HEK293 (cell line): ENCODE data around the gene AQP11.

ENCODE experiments used
- CTCF ChIA-PET: fragments of 350-600 bp; formaldehyde crosslinking; extraction: SDS; loops from one replicate; lab custom pipeline; 2021; ENCODE audit warnings: antibody characterized with exemption; lab: Yijun Ruan, JAX
- POLR2A ChIA-PET: fragments of 300-600 bp; formaldehyde crosslinking; extraction: SDS; loops from one replicate; lab custom pipeline; 2020; ENCODE audit warnings: antibody characterized with exemption, inconsistent platforms; lab: Yijun Ruan, JAX
- H3K27ac ChIP-seq: fragments of 200-500 bp; sonication (Bioruptor generic); 2 replicates; pipeline ENCODE4 v1.5.1; 2014; ENCODE audit warnings: low read depth, low read length, control low read depth, inconsistent platforms; ENCODE audit errors: extremely low read depth
- H3K36me3 ChIP-seq, 2 experiments: fragments of 200-500 bp in 1 of 2; sonication (Bioruptor generic) in 1 of 2; 1 replicate in 1 of 2; 2 replicates in 1 of 2; pipeline ENCODE4 v1.5.1; 2014 to 2017; ENCODE audit warnings: inconsistent platforms in 2 of 2, low read length in 2 of 2; ENCODE audit not compliant: control insufficient read depth in 2 of 2, insufficient read depth in 1 of 2
- H3K4me1 ChIP-seq: fragments of 200-500 bp; sonication (Bioruptor generic); 2 replicates; pipeline ENCODE4 v1.5.1; 2014; ENCODE audit warnings: mild to moderate bottlenecking, low read length, inconsistent platforms; ENCODE audit not compliant: control insufficient read depth, insufficient read depth
- H3K4me3 ChIP-seq: 2 replicates; pipeline ENCODE4 v1.5.1; 2011; ENCODE audit warnings: low read depth, mild to moderate bottlenecking, control low read depth, low read length, moderate library complexity
- H3K9me3 ChIP-seq: fragments of 200-500 bp; sonication (Bioruptor generic); 2 replicates; pipeline ENCODE4 v1.5.1; 2014; ENCODE audit warnings: low read depth, low read length, inconsistent platforms; ENCODE audit not compliant: control insufficient read depth, insufficient read depth
- GLI4 ChIP-seq: fragments of 450-650 bp; formaldehyde crosslinking; IDR thresholded peaks from 2 replicates; pipeline ENCODE4 v1.5.1; 2016; ENCODE audit warnings: missing biosample characterization, missing genetic modification characterization
- KLF9 ChIP-seq: fragments of 450-650 bp; formaldehyde crosslinking; IDR thresholded peaks from 2 replicates; pipeline ENCODE4 v1.5.1; 2016; ENCODE audit warnings: missing biosample characterization, missing genetic modification characterization, low read depth
- OVOL3 ChIP-seq: fragments of 450-650 bp; formaldehyde crosslinking; IDR thresholded peaks from 2 replicates; pipeline ENCODE4 v1.5.1; 2016; ENCODE audit warnings: missing biosample characterization, missing genetic modification characterization
- SALL2 ChIP-seq: fragments of 450-650 bp; formaldehyde crosslinking; IDR thresholded peaks from 2 replicates; pipeline ENCODE4 v1.5.0; 2017; ENCODE audit warnings: missing biosample characterization, mild to moderate bottlenecking, missing genetic modification characterization, borderline replicate concordance
- SP7 ChIP-seq: fragments of 450-650 bp; formaldehyde crosslinking; IDR thresholded peaks from 2 replicates; pipeline ENCODE4 v1.5.1; 2016; ENCODE audit warnings: missing biosample characterization, missing genetic modification characterization
- ZFP41 ChIP-seq: fragments of 450-650 bp; formaldehyde crosslinking; IDR thresholded peaks from 2 replicates; pipeline ENCODE4 v1.5.1; 2016; ENCODE audit warnings: missing biosample characterization, missing genetic modification characterization, borderline replicate concordance
- ZNF138 ChIP-seq: fragments of 450-650 bp; formaldehyde crosslinking; IDR thresholded peaks from 2 replicates; pipeline ENCODE4 v1.5.1; 2016; ENCODE audit warnings: missing biosample characterization, missing genetic modification characterization, borderline replicate concordance
- ZNF280D ChIP-seq: fragments of 450-650 bp; formaldehyde crosslinking; IDR thresholded peaks from 2 replicates; pipeline ENCODE4 v1.5.1; 2016; ENCODE audit warnings: missing biosample characterization, missing genetic modification characterization
- ZNF311 ChIP-seq: fragments of 450-650 bp; formaldehyde crosslinking; IDR thresholded peaks from 2 replicates; pipeline ENCODE4 v1.5.1; 2017; ENCODE audit warnings: missing biosample characterization, missing genetic modification characterization, borderline replicate concordance
- ZNF350 ChIP-seq: fragments of 450-650 bp; formaldehyde crosslinking; IDR thresholded peaks from 2 replicates; pipeline ENCODE4 v1.5.0; 2017; ENCODE audit warnings: missing biosample characterization, mild to moderate bottlenecking, missing genetic modification characterization
- ZNF366 ChIP-seq: fragments of 450-650 bp; formaldehyde crosslinking; conservative IDR thresholded peaks from 2 replicates; pipeline ENCODE4 v1.5.1; 2016; ENCODE audit warnings: missing biosample characterization, missing genetic modification characterization
- ZNF548 ChIP-seq: fragments of 450-650 bp; formaldehyde crosslinking; IDR thresholded peaks from 2 replicates; pipeline ENCODE4 v1.5.1; 2016; ENCODE audit warnings: missing biosample characterization, missing genetic modification characterization
- ZNF555 ChIP-seq: fragments of 450-650 bp; formaldehyde crosslinking; conservative IDR thresholded peaks from 2 replicates; pipeline ENCODE4 v1.5.1; 2017; ENCODE audit warnings: missing biosample characterization, mild to moderate bottlenecking, missing genetic modification characterization, inconsistent platforms
- ZNF621 ChIP-seq: fragments of 450-650 bp; formaldehyde crosslinking; IDR thresholded peaks from 2 replicates; pipeline ENCODE4 v1.5.1; 2017; ENCODE audit warnings: missing biosample characterization, missing genetic modification characterization
- ZNF623 ChIP-seq: fragments of 450-650 bp; formaldehyde crosslinking; IDR thresholded peaks from 2 replicates; pipeline ENCODE4 v1.5.1; 2016; ENCODE audit warnings: missing biosample characterization, missing genetic modification characterization
- ZNF658 ChIP-seq: fragments of 450-650 bp; formaldehyde crosslinking; IDR thresholded peaks from 2 replicates; pipeline ENCODE4; 2016; ENCODE audit warnings: missing biosample characterization, missing genetic modification characterization
- ZNF747 ChIP-seq: fragments of 450-650 bp; formaldehyde crosslinking; IDR thresholded peaks from 2 replicates; pipeline ENCODE4 v1.5.1; 2016; ENCODE audit warnings: missing biosample characterization, missing genetic modification characterization
- TF ChIP-seq, protein P1 (sequence below): fragments of 450-650 bp; formaldehyde crosslinking; optimal IDR thresholded peaks from 2 replicates; pipeline ENCODE3; 2016; ENCODE audit warnings: missing biosample characterization, mild to moderate bottlenecking, missing genetic modification characterization

The AQP11 gene

DNA sequence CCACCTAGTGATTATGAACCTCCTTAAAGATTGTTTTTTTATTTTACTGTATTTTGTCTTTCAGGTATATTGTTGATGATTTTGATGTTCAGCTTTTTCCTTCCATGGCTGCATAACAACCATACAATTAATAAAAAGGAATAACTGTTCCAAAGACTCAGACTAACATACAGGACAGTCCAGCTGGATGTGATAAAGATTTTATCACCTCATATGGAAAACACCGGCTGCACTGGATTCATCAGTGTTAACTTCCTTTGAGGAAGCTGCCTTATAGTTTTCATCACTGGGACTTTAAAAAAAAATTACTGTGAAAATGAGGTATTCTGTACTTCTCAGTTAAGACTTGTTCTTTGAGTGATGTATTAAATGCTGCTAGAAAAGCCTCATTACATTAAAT lies 19.5 kb downstream of the AQP11 start (continued):
- TF ChIP-seq ZNF658 (no peak), SALL2 (tag by site-specific recombination) (no peak), ZNF138 (tag by site-specific recombination) (no peak)
- TF ChIP-seq, all 188 proteins: peak for 0

- Histone ChIP-seq H3K36me3 (peaks cover 16 to 82% of the 10 kb centered on the region in 2 experiments), H3K4me1 (no peaks in the 10 kb centered on the region), H3K9me3 (no peaks in the 10 kb centered on the region), H3K4me3 (no peak overlapping the region), H3K27ac (no peak overlapping the region)
- ChIA-PET POLR2A (no interaction called here), CTCF (interaction anchor here (0.6 to 2.2 kb wide), 4 partner anchors 7 to 497 kb away, joined by 3 to 11 read pairs (median 3); no protein-coding TSS in a partner anchor)
- no peak for TF ChIP-seq KLF9 (tag by site-specific recombination)
- TF ChIP-seq OVOL3 (tag by site-specific recombination): no peak
- TF ChIP-seq ZFP41 (tag by site-specific recombination): no peak
- TF ChIP-seq, protein P1, sequence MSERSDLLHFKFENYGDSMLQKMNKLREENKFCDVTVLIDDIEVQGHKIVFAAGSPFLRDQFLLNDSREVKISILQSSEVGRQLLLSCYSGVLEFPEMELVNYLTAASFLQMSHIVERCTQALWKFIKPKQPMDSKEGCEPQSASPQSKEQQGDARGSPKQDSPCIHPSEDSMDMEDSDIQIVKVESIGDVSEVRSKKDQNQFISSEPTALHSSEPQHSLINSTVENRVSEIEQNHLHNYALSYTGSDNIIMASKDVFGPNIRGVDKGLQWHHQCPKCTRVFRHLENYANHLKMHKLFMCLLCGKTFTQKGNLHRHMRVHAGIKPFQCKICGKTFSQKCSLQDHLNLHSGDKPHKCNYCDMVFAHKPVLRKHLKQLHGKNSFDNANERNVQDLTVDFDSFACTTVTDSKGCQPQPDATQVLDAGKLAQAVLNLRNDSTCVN: no peak
- TF ChIP-seq ZNF548: no peak
- no peak for TF ChIP-seq ZNF311 (tag by site-specific recombination)
- no peak for TF ChIP-seq ZNF623 (tag by site-specific recombination)
- TF ChIP-seq SP7: no peak
- no peak for TF ChIP-seq ZNF280D (tag by site-specific recombination)
- no peak for TF ChIP-seq ZNF366 (tag by site-specific recombination)
Observed at GRCh38 chr11:77611921-77612320, 22.2 kb downstream of the AQP11 start.

GRCh38 chr11:77617892-77618291 lies 28.1 kb downstream of the AQP11 start:
- TF ChIP-seq ZNF621 (tag by site-specific recombination) (no peak), ZNF555 (no peak), ZNF350 (tag by site-specific recombination) (no peak), GLI4 (tag by site-specific recombination) (no peak), ZNF747 (tag by site-specific recombination) (no peak)
- ChIA-PET POLR2A (no interaction called here), CTCF (interaction anchor here (0.6 to 2.9 kb wide), 7 partner anchors 16 to 907 kb away, joined by 3 to 18 read pairs (median 3); no protein-coding TSS in a partner anchor)
- no peak overlapping the region for H3K4me3 ChIP-seq
- H3K27ac ChIP-seq: no peak overlapping the region
- peaks cover 19 to 90% of the 10 kb centered on the region in 2 experiments for H3K36me3 ChIP-seq
- H3K4me1 ChIP-seq: no peaks in the 10 kb centered on the region
- H3K9me3 ChIP-seq: no peaks in the 10 kb centered on the region
